Spleen (tissue), 11 donors: ENCODE measurements around the gene FAIM2. TPM values are rescaled to one million over a fixed set of nuclear protein-coding genes. Genes with fewer than 3 reads are reported as not detected.

Experiments
- DNase-seq: peaks from one replicate; pipeline ENCODE4 v3.0.0-alpha.2; 2020
- H3K27ac ChIP-seq, 8 donors: fragments of 200-600 bp; sonication (generic) in 7 of 8; 1 replicate in 4 of 8; 2 replicates in 4 of 8; pipeline versions ENCODE4 v1.5.0 to v1.8.0; 2016 to 2021; ENCODE audit warnings: inconsistent platforms in 4 of 8, mild to moderate bottlenecking in 4 of 8, moderate library complexity in 1 of 8
- H3K27me3 ChIP-seq, 7 donors: fragments of 200-600 bp; sonication (generic) in 6 of 7; replicated peaks in 1 of 7; 1 replicate in 4 of 7; 2 replicates in 3 of 7; pipeline versions ENCODE4 v1.5.0 to v1.8.0; 2016 to 2021; ENCODE audit warnings: inconsistent platforms in 3 of 7, mild to moderate bottlenecking in 1 of 7
- H3K36me3 ChIP-seq, 6 donors: fragments of 200-600 bp; sonication (generic) in 5 of 6; 1 replicate in 4 of 6; 2 replicates in 2 of 6; pipeline versions ENCODE4 v1.5.0 to v1.8.0; 2016 to 2021; ENCODE audit warnings: inconsistent platforms in 2 of 6
- H3K4me1 ChIP-seq, 6 donors: fragments of 200-600 bp; sonication (generic) in 5 of 6; 1 replicate in 3 of 6; 2 replicates in 3 of 6; pipeline versions ENCODE4 v1.5.0 to v1.8.0; 2016 to 2021; ENCODE audit warnings: inconsistent platforms in 3 of 6
- H3K4me3 ChIP-seq, 8 donors: fragments of 200-600 bp; sonication (generic) in 7 of 8; 1 replicate in 4 of 8; 2 replicates in 4 of 8; pipeline versions ENCODE4 v1.5.0 to v1.8.0; 2016 to 2021; ENCODE audit warnings: inconsistent platforms in 4 of 8, mild to moderate bottlenecking in 4 of 8, moderate library complexity in 2 of 8
- H3K9me3 ChIP-seq, 8 donors: fragments of 200-600 bp; sonication (generic) in 7 of 8; 1 replicate in 4 of 8; 2 replicates in 4 of 8; pipeline versions ENCODE4 v1.5.0 to v1.8.0; 2016 to 2021; ENCODE audit warnings: inconsistent platforms in 4 of 8
- POLR2A ChIP-seq, 3 donors: fragments of 450-650 bp; IDR thresholded peaks; one replicate each; pipeline ENCODE4 v1.5.1; 2017; ENCODE audit warnings: antibody characterized with exemption in 3 of 3, mild to moderate bottlenecking in 1 of 3
- POLR2AphosphoS5 ChIP-seq, 3 donors: sonication (generic); formaldehyde crosslinking; IDR thresholded peaks; one replicate each; pipeline ENCODE4 v1.5.1; 2017; ENCODE audit warnings: antibody characterized with exemption in 3 of 3
- WGBS, 5 donors: extraction: QIAGEN DNeasy Blood & Tissue Kit in 3 of 5; methylation state at CpG; one replicate each; pipeline versions ENCODE4 v1.1.5 to v1.1.7; 2013 to 2018; 5-methylcytosine and 5-hydroxymethylcytosine counted together
- intact Hi-C: fragments of 100-400 bp; cut with DNase I; formaldehyde crosslinking; loops from one replicate; pipeline ENCODE4 v1.15.0; 2023; ENCODE audit warnings: low total_unique reads
- polyA plus RNA-seq, 3 donors: library from polyadenylated mRNA; stranded (reverse); fragments of 200-250 nt; gene quantifications; one replicate each; pipeline ENCODE4 v1.2.1, GENCODE V29; 2013
- total RNA-seq, 7 donors: library from RNA; depleted of rRNA in 3 of 7; stranded (reverse); fragments of >200 nt in 3 of 7; fragmentation: NEBNext Ultra II Directional in 4 of 7; extraction: Animal tissue kit (Norgen Biotek cat#: 25700) in 4 of 7; gene quantifications; one replicate each; pipeline versions ENCODE4 v1.1.0 to v1.2.1, GENCODE V29; 2016 to 2021
- TF ChIP-seq, protein P1 (sequence below), 11 experiments: fragments of 200-600 bp in 7 of 11; fragments of 450-650 bp in 4 of 11; sonication (generic) in 4 of 11; IDR thresholded peaks in 8 of 11; conservative IDR thresholded peaks in 3 of 11; 1 replicate in 7 of 11; 2 replicates in 4 of 11; pipeline versions ENCODE4 v1.4.0 to v1.8.0; 2016 to 2021; ENCODE audit warnings: antibody characterized with exemption in 11 of 11, inconsistent platforms in 4 of 11, mild to moderate bottlenecking in 1 of 11
- donor health status: healthy with polysubstance abuse.
- donor health status: DM: no; HTN: no; CAD: no; lungs with moderate emphysema.
- donor health status: DM: no; HTN: no; CAD: no.
- donor health status: Bipolar disorder and iron deficiency.
- donor health status: healthy.
- donor health status: DM: no; HTN: no; CAD: no.
- donor health status: DM: yes; HTN: yes; CAD: no.

FAIM2 gene
- total and polyA plus RNA-seq, 10 donors: 0.04 to 3.2 (median 0.47) TPM; not detected in 1

DNA sequence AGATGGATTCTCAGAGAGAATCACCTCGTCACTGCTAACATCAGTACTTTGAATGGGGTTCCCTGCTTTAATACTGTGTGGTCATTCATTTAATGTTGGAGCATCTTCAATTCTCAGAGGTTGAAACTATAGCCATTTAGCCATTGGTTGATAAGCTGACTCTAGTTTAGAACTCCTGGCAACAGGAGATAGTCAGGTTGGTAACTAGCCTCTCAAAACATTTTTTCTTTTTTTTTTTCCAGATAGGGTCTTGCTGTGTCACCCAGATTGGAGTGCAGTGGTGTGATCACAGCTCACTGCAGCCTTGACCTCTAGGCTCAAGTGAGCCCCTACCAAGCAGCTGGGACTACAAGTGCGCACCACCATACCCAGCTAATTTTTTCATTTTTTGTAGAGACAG lies 72.0 kb downstream of the FAIM2 start:
- DNase-seq: no peak
- intact Hi-C loops: no loop called here
- Histone ChIP-seq H3K36me3 (no peaks in the 10 kb centered on the region), H3K4me3 (no peak overlapping the region), H3K27me3 (no peaks in the 10 kb centered on the region), H3K27ac (no peak overlapping the region), H3K4me1 (peaks cover 15 to 24% (median 19%) of the 10 kb centered on the region in 6 donors), H3K9me3 (no peaks in the 10 kb centered on the region)
- TF ChIP-seq POLR2AphosphoS5 (IDR thresholded peaks at IDR 0.05) (no peak), POLR2A (IDR thresholded peaks at IDR 0.05) (no peak)
- TF ChIP-seq, protein P1, sequence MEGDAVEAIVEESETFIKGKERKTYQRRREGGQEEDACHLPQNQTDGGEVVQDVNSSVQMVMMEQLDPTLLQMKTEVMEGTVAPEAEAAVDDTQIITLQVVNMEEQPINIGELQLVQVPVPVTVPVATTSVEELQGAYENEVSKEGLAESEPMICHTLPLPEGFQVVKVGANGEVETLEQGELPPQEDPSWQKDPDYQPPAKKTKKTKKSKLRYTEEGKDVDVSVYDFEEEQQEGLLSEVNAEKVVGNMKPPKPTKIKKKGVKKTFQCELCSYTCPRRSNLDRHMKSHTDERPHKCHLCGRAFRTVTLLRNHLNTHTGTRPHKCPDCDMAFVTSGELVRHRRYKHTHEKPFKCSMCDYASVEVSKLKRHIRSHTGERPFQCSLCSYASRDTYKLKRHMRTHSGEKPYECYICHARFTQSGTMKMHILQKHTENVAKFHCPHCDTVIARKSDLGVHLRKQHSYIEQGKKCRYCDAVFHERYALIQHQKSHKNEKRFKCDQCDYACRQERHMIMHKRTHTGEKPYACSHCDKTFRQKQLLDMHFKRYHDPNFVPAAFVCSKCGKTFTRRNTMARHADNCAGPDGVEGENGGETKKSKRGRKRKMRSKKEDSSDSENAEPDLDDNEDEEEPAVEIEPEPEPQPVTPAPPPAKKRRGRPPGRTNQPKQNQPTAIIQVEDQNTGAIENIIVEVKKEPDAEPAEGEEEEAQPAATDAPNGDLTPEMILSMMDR (IDR thresholded peaks at IDR 0.05 in 8 of 11, conservative IDR thresholded peaks at IDR 0.05 in 3 of 11): no peak
- WGBS, 5 donors: 91 to 94% (median 92%) methylated on average over 2 of the region's 2 CpGs

DNA sequence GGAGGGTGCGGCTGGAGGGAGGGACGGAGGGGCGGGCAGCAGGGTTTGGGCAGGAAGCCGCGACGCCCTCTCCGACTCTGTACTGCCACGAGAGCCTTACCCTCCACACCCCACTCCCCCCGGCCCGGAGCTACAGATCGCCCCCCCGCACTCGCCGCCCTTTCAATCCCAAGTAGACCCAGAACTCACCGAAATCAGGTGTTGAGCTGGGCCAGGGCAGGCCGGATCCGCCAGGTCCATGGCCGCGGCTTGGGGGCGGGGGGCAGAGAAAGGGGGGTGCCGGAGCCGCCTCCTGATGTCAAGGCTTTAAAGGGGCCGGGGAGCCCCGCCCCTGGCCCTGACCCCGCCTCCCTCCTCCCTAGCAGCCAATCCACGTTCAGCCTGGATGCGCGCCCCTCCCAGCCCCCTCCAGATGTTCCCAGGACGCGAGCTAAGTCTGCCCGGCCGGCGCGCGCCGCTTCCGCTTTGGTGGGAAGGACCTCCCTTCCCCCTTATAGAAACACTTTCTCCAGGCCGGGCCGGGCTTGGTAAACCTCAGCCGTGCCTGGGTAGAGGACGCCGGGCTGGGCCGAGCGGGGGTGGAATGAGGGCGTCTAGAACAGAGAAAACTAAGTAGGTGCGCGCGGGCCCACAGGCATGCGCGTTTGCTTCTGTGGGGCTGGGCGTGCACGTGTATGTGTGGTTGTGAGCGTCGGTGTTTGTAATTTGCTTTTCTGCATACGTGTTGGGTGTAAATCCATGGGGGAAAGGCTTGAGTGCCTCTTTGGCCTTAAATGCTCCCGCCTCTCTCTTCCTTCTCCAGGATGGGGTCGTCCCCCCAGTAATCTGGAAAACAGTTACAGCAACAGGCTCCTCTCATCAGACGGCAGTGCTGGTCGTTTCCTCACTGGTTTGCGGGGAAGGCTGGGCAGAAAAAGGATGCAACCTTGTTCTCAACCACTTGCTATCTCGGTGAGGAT lies 75.3 kb downstream of the FAIM2 start, which contains the start of gene NCKAP5L:
NCKAP5L (minus strand) TSS at position 281 of the 959 bp plus-strand sequence. CDS start 24,369 bp downstream, outside the sequence.
- Histone ChIP-seq H3K9me3 (no peaks in the 10 kb centered on the region), H3K27ac (peak within 1 kb of the TSS; percentile 66 to 93 (median 88)), H3K4me1 (peaks cover 21 to 57% (median 45%) of the 10 kb centered on the region in 6 donors), H3K27me3 (no peaks in the 10 kb centered on the region), H3K4me3 (peak within 1 kb of the TSS; percentile 72 to 97 (median 85)), H3K36me3 (peaks cover 0 to under 1% (median 0%) of the 10 kb centered on the region in 6 donors)
- peak; percentile 90 to 93 (median 92) for TF ChIP-seq POLR2AphosphoS5 (IDR thresholded peaks at IDR 0.05)
- no peak for TF ChIP-seq POLR2A (IDR thresholded peaks at IDR 0.05)
- TF ChIP-seq, protein P1 (IDR thresholded peaks at IDR 0.05 in 8 of 11, conservative IDR thresholded peaks at IDR 0.05 in 3 of 11): peak in 1 of 11 experiments; percentile 11
- intact Hi-C loops: no loop called here
- WGBS, 5 donors: 0 to 1% (median 1%) methylated on average over 33 to 61 of the region's 61 CpGs
- DNase-seq: peak; percentile 98

DNA sequence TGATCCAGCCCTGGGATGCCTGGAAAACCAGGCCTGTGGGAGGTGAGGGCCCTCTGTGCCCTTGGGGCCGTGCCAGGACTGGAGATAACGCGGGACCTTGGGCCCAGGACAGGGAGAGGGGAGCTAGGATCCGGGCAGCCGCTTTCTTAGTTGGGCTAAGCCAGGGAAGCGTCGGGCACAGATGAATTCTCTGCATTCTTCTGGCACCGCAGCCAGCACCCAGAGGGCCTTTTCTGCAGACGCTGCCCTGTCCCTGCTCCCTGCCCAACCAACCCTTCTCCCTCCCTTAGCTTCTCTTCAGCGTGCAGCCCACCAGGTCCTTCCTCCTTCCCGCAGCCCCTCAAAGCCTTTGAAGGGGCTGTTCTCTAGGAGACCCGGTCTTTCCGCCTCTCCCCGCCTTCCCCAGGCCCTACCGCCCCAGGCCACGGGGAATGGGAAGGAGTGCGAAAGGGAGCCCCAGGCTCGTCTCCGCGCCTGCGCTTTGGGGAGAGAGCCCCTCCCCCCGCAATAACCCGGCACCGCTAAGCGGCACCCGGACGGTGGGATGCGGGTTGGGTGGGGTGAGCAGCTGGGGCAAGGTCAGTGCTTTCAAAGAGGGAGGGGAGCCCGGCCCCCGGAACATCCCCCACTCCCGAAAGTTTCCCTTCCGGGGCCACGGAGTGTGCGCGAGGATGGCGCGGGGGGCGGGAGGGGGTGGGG lies 76.2 kb downstream of the FAIM2 start:
- H3K4me1 ChIP-seq: peaks cover 21 to 66% (median 45%) of the 10 kb centered on the region in 6 donors
- TF ChIP-seq POLR2AphosphoS5 (IDR thresholded peaks at IDR 0.05): peak in 2 of 3 donors; percentile 46 to 47
- TF ChIP-seq, protein P1 (IDR thresholded peaks at IDR 0.05 in 8 of 11, conservative IDR thresholded peaks at IDR 0.05 in 3 of 11): no peak
- H3K4me3 ChIP-seq: peak overlapping the region; percentile 72 to 97 (median 85)
- H3K36me3 ChIP-seq: peaks cover 0 to 7% (median 0%) of the 10 kb centered on the region in 6 donors
- H3K27ac ChIP-seq: peak overlapping the region; percentile 30 to 93 (median 88)
- no peaks in the 10 kb centered on the region for H3K27me3 ChIP-seq
- DNase-seq: peak; percentile 90
- intact Hi-C loops: no loop called here
- WGBS, 5 donors: 8 to 14% (median 10%) methylated on average over 28 to 38 of the region's 38 CpGs
- no peaks in the 10 kb centered on the region for H3K9me3 ChIP-seq
